GM06990 (cell line): ENCODE results near the gene ABCC11.

ENCODE experiments used
- DNase-seq: peaks from one replicate; pipeline ENCODE4 v3.0.0-alpha.2; 2011; ENCODE audit not compliant: insufficient read length; ENCODE audit errors: extremely low read depth
- H3K27me3 ChIP-seq: replicated peaks from 2 replicates; pipeline ENCODE4 v1.6.0; 2011; ENCODE audit warnings: low read length; ENCODE audit not compliant: control insufficient read depth, insufficient read depth
- H3K36me3 ChIP-seq: 2 replicates; pipeline ENCODE4 v1.5.1; 2011; ENCODE audit warnings: low read length; ENCODE audit not compliant: control insufficient read depth, insufficient read depth
- H3K4me3 ChIP-seq: replicated peaks from 2 replicates; pipeline ENCODE4 v1.5.1; 2011; ENCODE audit warnings: low read depth, mild to moderate bottlenecking, control low read depth, low read length
- CTCF ChIP-seq: IDR thresholded peaks from 2 replicates; pipeline ENCODE4 v1.5.1; 2011; ENCODE audit warnings: low read length, control low read depth, mild to moderate bottlenecking, inconsistent platforms; ENCODE audit not compliant: insufficient read depth, poor library complexity, severe bottlenecking

ABCC11 gene

GRCh38 chr16:48156790-48157209, 90.5 kb downstream of the ABCC11 start:
- peak; percentile 75 for DNase-seq
- no peaks in the 10 kb centered on the region for H3K36me3 ChIP-seq

GRCh38 chr16:48155926-48156789, 91.2 kb downstream of the ABCC11 start, which contains the start of gene ABCC12:
ABCC12 (minus strand) TSS chr16:48155993; CDS start chr16:48146424, 9,569 bp downstream.
- Histone ChIP-seq H3K4me3 (no peak within 1 kb of the TSS), H3K36me3 (no peaks in the 10 kb centered on the region), H3K27me3 (no peaks in the 10 kb centered on the region; the same call in 1 of the 2 replicates)
- TF ChIP-seq CTCF, result no peak
- DNase-seq, result no peak

More at GRCh38 chr16:48156790-48157209, 90.5 kb downstream of the ABCC11 start:
- Histone ChIP-seq H3K27me3 (no peaks in the 10 kb centered on the region; the same call in 1 of the 2 replicates), H3K4me3 (no peak overlapping the region)
- TF ChIP-seq CTCF, result peak; percentile 97

GRCh38 chr16:48153774-48154173, 93.6 kb downstream of the ABCC11 start:
- TF ChIP-seq CTCF, result no peak
- Histone ChIP-seq H3K27me3 (no peaks in the 10 kb centered on the region; the same call in 1 of the 2 replicates), H3K36me3 (no peaks in the 10 kb centered on the region), H3K4me3 (no peak overlapping the region)
- DNase-seq, result no peak

- no peak for TF ChIP-seq CTCF
- H3K4me3 ChIP-seq, result no peak overlapping the region
These were observed 95.1 kb downstream of the ABCC11 start for GRCh38 chr16:48152226-48152625.

GRCh38 chr16:48150707-48151106, 96.6 kb downstream of the ABCC11 start:
- TF ChIP-seq CTCF, result no peak
- no peaks in the 10 kb centered on the region for H3K36me3 ChIP-seq
- no peaks in the 10 kb centered on the region; the same call in 1 of the 2 replicates for H3K27me3 ChIP-seq
- DNase-seq, result no peak
- no peak overlapping the region for H3K4me3 ChIP-seq

More at GRCh38 chr16:48152226-48152625, 95.1 kb downstream of the ABCC11 start:
- Histone ChIP-seq H3K36me3 (no peaks in the 10 kb centered on the region), H3K27me3 (no peaks in the 10 kb centered on the region; the same call in 1 of the 2 replicates)
- no peak for DNase-seq
